Measurements from ENCODE around the gene SALL4. TPM values are rescaled to one million over a fixed set of nuclear protein-coding genes. Genes with fewer than 3 reads are reported as not detected.
"Not testable (repeated sequence)": the region's sequence is repeated elsewhere in the genome, so short reads cannot be mapped to it uniquely, and the experiment has no call there.

Gene SALL4
- total and polyA plus RNA-seq, 3 donors from 2014 or later, result 8.4 to 27.8 (median 23.5) TPM

- no peaks in the 10 kb centered on the region for H3K27me3 ChIP-seq
- WGBS, 2 donors, result 73 to 74% methylated on average over 10 of the region's 10 CpGs
- intact Hi-C loops (cut with DNase I; ENCODE audit: low total_unique reads), result no loop called here
These were observed 45.1 kb downstream of the SALL4 start for GRCh38 chr20:51757226-51757625.

GRCh38 chr20:51756653-51757052 is 45.7 kb downstream of the SALL4 start:
- no peak for DNase-seq
- Histone ChIP-seq H3K27me3 (no peaks in the 10 kb centered on the region), H3K4me1 (peaks cover 21% of the 10 kb centered on the region), H3K27ac (peak overlapping the region; percentile 57 to 72), H3K36me3 (ENCODE audit: low read depth, missing control alignments) (no peaks in the 10 kb centered on the region), H3K4me3 (no peak overlapping the region), H3K9me3 (no peaks in the 10 kb centered on the region)
- intact Hi-C loops (cut with DNase I; ENCODE audit: low total_unique reads), result no loop called here
- WGBS, 2 donors, result 82 to 90% methylated on average over 3 of the region's 3 CpGs
- TF ChIP-seq CTCF (IDR thresholded peaks at IDR 0.05) (no peak), POLR2A (IDR thresholded peaks at IDR 0.05) (no peak)

More at GRCh38 chr20:51757226-51757625, 45.1 kb downstream of the SALL4 start:
- TF ChIP-seq CTCF (IDR thresholded peaks at IDR 0.05) (no peak), POLR2A (IDR thresholded peaks at IDR 0.05) (no peak)
- Histone ChIP-seq H3K4me3 (no peak overlapping the region), H3K9me3 (no peaks in the 10 kb centered on the region), H3K27ac (peak overlapping the region; percentile 57 to 72), H3K36me3 (ENCODE audit: low read depth, missing control alignments) (no peaks in the 10 kb centered on the region), H3K4me1 (peaks cover 21% of the 10 kb centered on the region)
- peak; percentile 62 for DNase-seq

DNA sequence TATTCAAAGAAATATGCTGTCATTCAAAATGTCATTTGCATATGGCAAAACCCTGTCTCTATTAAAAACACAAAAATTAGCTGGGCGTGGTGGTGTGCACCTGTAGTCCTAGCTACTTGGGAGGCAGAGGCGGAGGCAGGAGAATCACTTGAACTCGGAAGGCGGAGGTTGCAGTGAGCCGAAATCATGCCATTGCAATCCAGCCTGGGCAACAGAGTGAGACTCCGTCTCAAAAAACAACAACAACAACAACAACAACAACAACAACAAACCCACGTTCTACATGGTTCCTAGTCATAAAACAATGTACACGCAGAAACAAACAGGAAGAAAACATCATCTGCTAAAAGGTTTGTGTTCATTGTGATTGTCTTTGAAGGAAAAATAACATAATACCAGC is 49.1 kb downstream of the SALL4 start:
- intact Hi-C loops (cut with DNase I; ENCODE audit: low total_unique reads); H3K36me3 ChIP-seq (ENCODE audit: low read depth, missing control alignments); H3K27me3 ChIP-seq; H3K27ac ChIP-seq; DNase-seq; H3K9me3 ChIP-seq; H3K4me3 ChIP-seq: not testable (repeated sequence)
- peaks cover 22% of the 10 kb centered on the region for H3K4me1 ChIP-seq
- 88 to 96% methylated on average over 8 of the region's 8 CpGs for WGBS, 2 donors

- intact Hi-C loops (cut with DNase I; ENCODE audit: low total_unique reads), result no loop called here
- H3K27me3 ChIP-seq, result no peaks in the 10 kb centered on the region
- peak overlapping the region; percentile 27 to 61 for H3K27ac ChIP-seq
- DNase-seq, result no peak
- TF ChIP-seq POLR2A (IDR thresholded peaks at IDR 0.05) (no peak), CTCF (IDR thresholded peaks at IDR 0.05) (no peak)
- H3K9me3 ChIP-seq, result no peaks in the 10 kb centered on the region
- no peak overlapping the region for H3K4me3 ChIP-seq
- H3K36me3 ChIP-seq (ENCODE audit: low read depth, missing control alignments), result no peaks in the 10 kb centered on the region
- H3K4me1 ChIP-seq, result peaks cover 16% of the 10 kb centered on the region
- WGBS, 2 donors, result 52 to 55% methylated on average over 9 of the region's 9 CpGs
These were observed 49.9 kb downstream of the SALL4 start for GRCh38 chr20:51752343-51752951.

GRCh38 chr20:51750770-51751388 is 51.4 kb downstream of the SALL4 start:
- Histone ChIP-seq H3K36me3 (ENCODE audit: low read depth, missing control alignments) (no peaks in the 10 kb centered on the region), H3K9me3 (no peaks in the 10 kb centered on the region), H3K4me1 (peaks cover 13% of the 10 kb centered on the region), H3K27ac (peak overlapping the region; percentile 45 to 73), H3K4me3 (no peak overlapping the region), H3K27me3 (no peaks in the 10 kb centered on the region)
- no peak for DNase-seq
- 93% methylated on average over 6 to 10 of the region's 10 CpGs for WGBS, 2 donors
- intact Hi-C loops (cut with DNase I; ENCODE audit: low total_unique reads), result no loop called here
- TF ChIP-seq CTCF (IDR thresholded peaks at IDR 0.05), result no peak
- no peak for TF ChIP-seq POLR2A (IDR thresholded peaks at IDR 0.05)
